OCI-LY3 (cell line): ENCODE measurements around the gene TMEM185A.

ENCODE experiments used
- CTCF ChIP-seq: fragments of 200-600, 300-600 bp; sonication (generic); IDR thresholded peaks from 2 replicates; pipeline ENCODE4 v1.5.1; 2014; ENCODE audit warnings: antibody characterized with exemption, low read length, low read depth
- EZH2phosphoT487 ChIP-seq: fragments of 200-600 bp; shearing (Covaris generic); IDR thresholded peaks from 2 replicates; pipeline ENCODE4 v1.6.1; 2018; ENCODE audit warnings: antibody characterized with exemption, mixed run types, low read depth

GRCh38 chrX:149618871-149619270 lies 12.7 kb downstream of the TMEM185A start:
- TF ChIP-seq CTCF (no peak), EZH2phosphoT487 (no peak)
